Activated B cell treated with CpG ODN at 0.5 μM for 24 hours (primary cell): Measurements from ENCODE around the gene NIPBL. TPM values are rescaled to one million over a fixed set of nuclear protein-coding genes. Genes with fewer than 3 reads are reported as not detected.

Experiments
- ATAC-seq: fragments of 200-7000 bp; cut with Tn5 transposase; one replicate; pipeline ENCODE4 v1.10.0; 2021; ENCODE audit warnings: low read depth, mild to moderate bottlenecking, moderate library complexity
- CTCF ChIA-PET: fragments of 350-600 bp; sonication (Branson Sonifier 250); formaldehyde crosslinking; loops from one replicate; lab custom pipeline; 2021; ENCODE audit warnings: antibody characterized with exemption; lab: Charles Lee
- POLR2A ChIA-PET: fragments of 350-600 bp; sonication (Branson Sonifier 250); formaldehyde crosslinking; loops from one replicate; lab custom pipeline; 2021; ENCODE audit warnings: antibody characterized with exemption; lab: Charles Lee
- DNase-seq: peaks from one replicate; pipeline ENCODE4 v3.0.0; 2022
- H3K27ac Mint-ChIP-seq: one replicate; pipeline ENCODE4 v1.8.0; 2020; ENCODE audit warnings: mixed read lengths
- H3K27me3 Mint-ChIP-seq: one replicate; pipeline ENCODE4 v1.8.0; 2021; ENCODE audit warnings: mixed read lengths
- H3K36me3 Mint-ChIP-seq: one replicate; pipeline ENCODE4 v1.8.0; 2021; ENCODE audit warnings: low read depth, mixed read lengths
- H3K4me1 Mint-ChIP-seq: one replicate; pipeline ENCODE4 v1.8.0; 2021; ENCODE audit warnings: mixed read lengths
- H3K4me3 Mint-ChIP-seq: one replicate; pipeline ENCODE4 v1.8.0; 2020; ENCODE audit warnings: mild to moderate bottlenecking, mixed read lengths
- H3K9me3 Mint-ChIP-seq: one replicate; pipeline ENCODE4 v1.8.0; 2020; ENCODE audit warnings: mixed read lengths
- CTCF ChIP-seq: fragments of 200-600 bp; IDR thresholded peaks from one replicate; pipeline ENCODE4 v1.8.0; 2022; ENCODE audit warnings: antibody characterized with exemption, mild to moderate bottlenecking
- intact Hi-C: fragments of 100-400 bp; cut with micrococcal nuclease; formaldehyde crosslinking; loops from one replicate; pipeline ENCODE4 v1.15.1; 2024
- total RNA-seq: library from RNA; stranded (reverse); gene quantifications from 2 replicates; pipeline ENCODE4 v1.2.3, GENCODE V29; 2022

The NIPBL gene
- total RNA-seq, 1 donor from 2014 or later = 82.5 TPM

GRCh38 chr5:36861871-36862270, 14.7 kb upstream of the NIPBL start:
- DNase-seq (no peak), ATAC-seq (no peak)
- no peak for TF ChIP-seq CTCF
- ChIA-PET POLR2A (no interaction called here), CTCF (no interaction called here)
- Mint-ChIP-seq H3K36me3 (no peaks in the 10 kb centered on the region), H3K4me1 (no peaks in the 10 kb centered on the region), H3K4me3 (no peak overlapping the region), H3K27ac (no peak overlapping the region), H3K27me3 (peaks cover 5% of the 10 kb centered on the region), H3K9me3 (no peaks in the 10 kb centered on the region)
- intact Hi-C loops = no loop called here

DNA sequence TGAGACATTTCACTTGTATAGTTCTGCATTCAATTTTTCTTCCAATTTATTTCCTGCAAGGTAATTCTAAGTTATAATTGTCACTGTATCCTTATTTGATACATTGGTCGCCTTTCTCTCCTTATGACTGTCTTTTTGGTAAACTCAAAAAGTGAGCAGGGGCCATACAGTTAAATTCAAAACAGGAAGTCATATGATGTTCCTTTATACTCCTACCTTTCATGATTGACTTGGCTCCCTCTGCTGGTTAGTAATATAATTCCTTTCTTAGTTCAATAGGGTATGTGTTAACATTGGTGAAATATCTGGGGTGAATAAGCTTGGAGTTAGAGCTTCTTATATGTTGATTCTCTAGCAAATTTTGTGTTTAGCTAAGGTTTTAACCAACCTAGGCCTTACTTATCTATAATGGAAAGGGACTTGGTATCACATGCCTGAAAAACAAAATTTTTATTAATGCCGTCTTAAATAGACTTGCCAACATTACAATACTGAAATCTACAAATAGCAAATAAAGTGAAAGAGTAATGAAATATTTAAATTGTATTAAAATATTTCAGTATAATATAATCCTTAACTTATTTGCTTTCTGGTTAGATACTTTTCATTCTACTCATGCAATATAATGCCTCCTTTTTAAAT, 6.0 kb upstream of the NIPBL start:
- CTCF ChIA-PET = interaction anchor here (0.6 to 2.3 kb wide), 10 partner anchors 76 to 180 kb away, joined by 3 to 11 read pairs (median 4); no protein-coding TSS in a partner anchor
- Mint-ChIP-seq H3K4me3 (no peak overlapping the region), H3K9me3 (peaks cover 2% of the 10 kb centered on the region), H3K36me3 (peaks cover 12% of the 10 kb centered on the region), H3K4me1 (peaks cover 29% of the 10 kb centered on the region), H3K27ac (peak overlapping the region; percentile 62), H3K27me3 (no peaks in the 10 kb centered on the region)
- TF ChIP-seq CTCF = peak; percentile 56
- peak; percentile 85 for ATAC-seq
- intact Hi-C loops = loop anchor here (1.0 to 10.0 kb wide), 5 partner anchors 126 to 176 kb away; no protein-coding TSS in a partner anchor
- DNase-seq = no peak
- POLR2A ChIA-PET = interaction anchor here (0.5 to 1.1 kb wide), 3 partner anchors 163 to 625 kb away, joined by 4 to 5 read pairs (median 4); no protein-coding TSS in a partner anchor

- DNase-seq (no peak), ATAC-seq (no peak)
- H3K4me3 Mint-ChIP-seq = peak overlapping the region; percentile 93
- H3K4me1 Mint-ChIP-seq = peaks cover 46% of the 10 kb centered on the region
- no peak overlapping the region for H3K27ac Mint-ChIP-seq
- intact Hi-C loops = loop anchor here (10.0 kb wide), 1 partner anchor 180 kb away; no protein-coding TSS in a partner anchor
- TF ChIP-seq CTCF = no peak
- POLR2A ChIA-PET = interaction anchor here (4.6 kb wide), 1 partner anchor 151 kb away, joined by 45 read pairs; no protein-coding TSS in a partner anchor
- no peaks in the 10 kb centered on the region for H3K27me3 Mint-ChIP-seq
- H3K9me3 Mint-ChIP-seq = peaks cover 2% of the 10 kb centered on the region
- H3K36me3 Mint-ChIP-seq = peaks cover 23% of the 10 kb centered on the region
- CTCF ChIA-PET = interaction anchor here (1.0 to 1.2 kb wide), 3 partner anchors 135 to 186 kb away, joined by 3 read pairs; no protein-coding TSS in a partner anchor
Measured at GRCh38 chr5:36874465-36874864, 2.1 kb upstream of the NIPBL start.

DNA sequence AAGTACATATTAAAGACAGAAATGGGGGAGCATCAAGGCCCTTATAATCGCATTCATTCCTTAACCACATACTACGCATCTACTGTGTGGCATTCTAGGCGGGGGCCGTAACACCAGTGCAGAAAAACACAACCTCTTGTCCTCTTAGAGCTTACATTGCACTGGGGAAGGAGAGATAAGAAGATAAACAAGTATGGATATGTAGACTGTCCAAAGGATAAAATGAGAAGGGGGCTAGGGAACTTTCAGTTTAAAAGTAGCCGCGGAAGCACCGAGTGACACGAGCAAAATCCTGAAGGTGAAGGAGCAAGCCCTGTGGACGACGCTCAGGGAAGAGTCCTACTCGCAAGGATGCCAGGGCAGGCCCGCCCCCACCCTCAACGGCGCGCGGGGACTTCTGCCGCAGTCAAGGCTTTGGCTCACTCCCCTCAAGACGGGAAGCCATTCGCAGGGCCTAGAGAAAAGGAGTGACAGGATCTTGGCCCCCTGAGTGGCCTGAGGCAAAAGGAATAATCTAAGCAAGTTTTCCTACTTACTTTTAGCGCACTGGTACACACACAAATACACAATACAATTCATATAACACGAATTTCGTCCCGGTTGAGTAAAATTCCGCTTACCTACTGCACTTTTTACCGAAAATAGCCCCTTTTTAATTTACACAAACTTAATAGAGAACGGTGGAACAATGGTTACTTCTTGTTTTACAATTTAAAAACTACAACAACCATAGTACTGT, 1.3 kb upstream of the NIPBL start:
- intact Hi-C loops = loop anchor here (5.0 to 10.0 kb wide), 4 partner anchors 37 to 1948 kb away; partner anchors contain the start of genes DNAJC21 and NUP155
- Mint-ChIP-seq H3K27me3 (no peaks in the 10 kb centered on the region), H3K4me1 (peaks cover 46% of the 10 kb centered on the region), H3K4me3 (peak overlapping the region; percentile 93), H3K27ac (peak overlapping the region; percentile 93), H3K36me3 (peaks cover 22% of the 10 kb centered on the region), H3K9me3 (peaks cover 2% of the 10 kb centered on the region)
- CTCF ChIA-PET = interaction anchor here (0.7 to 1.5 kb wide), 9 partner anchors 11 to 633 kb away, joined by 3 to 5 read pairs (median 3); partner anchors contain the start of gene NADK2
- ATAC-seq (no peak), DNase-seq (peak; percentile 34)
- POLR2A ChIA-PET = interaction anchor here (0.9 to 4.6 kb wide), 8 partner anchors 31 to 633 kb away, joined by 3 to 45 read pairs (median 6); partner anchors contain the start of genes NADK2 and NUP155
- no peak for TF ChIP-seq CTCF
